ENCODE results near the gene ARHGAP18.
A peak's percentile ranks its signal among the peaks of the same experiment; 100 is the strongest.

The ARHGAP18 gene

GRCh38 chr6:129679275-129679674, 30.7 kb downstream of the ARHGAP18 start:
- H3K4me3 ChIP-seq (ENCODE audit: low read depth, low read length): no peak overlapping the region
- no peak for TF ChIP-seq CTCF (IDR thresholded peaks at IDR 0.05; ENCODE audit: low read depth, low read length)

GRCh38 chr6:129678463-129678862, 31.5 kb downstream of the ARHGAP18 start:
- no peak overlapping the region for H3K4me3 ChIP-seq (ENCODE audit: low read depth, low read length)
- no peak for TF ChIP-seq CTCF (IDR thresholded peaks at IDR 0.05; ENCODE audit: low read depth, low read length)

GRCh38 chr6:129677620-129678325, 32.2 kb downstream of the ARHGAP18 start:
- TF ChIP-seq CTCF (IDR thresholded peaks at IDR 0.05; ENCODE audit: low read depth, low read length): no peak
- H3K4me3 ChIP-seq (ENCODE audit: low read depth, low read length): no peak overlapping the region

GRCh38 chr6:129675669-129676472, 34.1 kb downstream of the ARHGAP18 start:
- TF ChIP-seq CTCF (IDR thresholded peaks at IDR 0.05; ENCODE audit: low read depth, low read length): no peak
- no peak overlapping the region for H3K4me3 ChIP-seq (ENCODE audit: low read depth, low read length)

GRCh38 chr6:129673748-129674147, 36.2 kb downstream of the ARHGAP18 start:
- no peak overlapping the region for H3K4me3 ChIP-seq (ENCODE audit: low read depth, low read length)
- TF ChIP-seq CTCF (IDR thresholded peaks at IDR 0.05; ENCODE audit: low read depth, low read length): no peak

- 0 out of 2 replicates have a peak overlapping the region, but pooled peaks have one; percentile 7 for H3K4me3 ChIP-seq (ENCODE audit: low read depth, low read length)
- TF ChIP-seq CTCF (IDR thresholded peaks at IDR 0.05; ENCODE audit: low read depth, low read length): no peak
Measured at GRCh38 chr6:129672881-129673631, 36.9 kb downstream of the ARHGAP18 start.
